ENCODE results near the gene GSTO2.

DNA sequence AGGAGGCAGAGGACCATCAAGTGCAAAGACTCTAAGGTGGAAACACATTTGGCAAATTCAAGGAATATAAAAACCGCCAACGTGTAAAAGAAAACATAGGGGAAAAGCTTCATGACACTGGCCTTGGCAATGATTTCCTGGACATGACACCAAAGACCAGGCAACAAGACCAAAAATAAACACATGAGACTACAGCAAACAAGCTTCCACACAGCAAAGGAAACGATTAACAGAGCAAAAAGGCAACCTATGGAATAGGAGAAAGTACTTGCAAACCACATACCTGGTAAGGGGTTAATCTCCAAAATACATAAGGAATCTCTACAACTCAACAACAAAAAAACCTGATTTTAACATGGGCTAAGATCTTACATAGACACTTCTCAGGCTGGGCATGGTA, 10.8 kb upstream of the GSTO2 start:
- no peak for TF ChIP-seq POLR2A (IDR thresholded peaks at IDR 0.05)
- TF ChIP-seq, protein P1, sequence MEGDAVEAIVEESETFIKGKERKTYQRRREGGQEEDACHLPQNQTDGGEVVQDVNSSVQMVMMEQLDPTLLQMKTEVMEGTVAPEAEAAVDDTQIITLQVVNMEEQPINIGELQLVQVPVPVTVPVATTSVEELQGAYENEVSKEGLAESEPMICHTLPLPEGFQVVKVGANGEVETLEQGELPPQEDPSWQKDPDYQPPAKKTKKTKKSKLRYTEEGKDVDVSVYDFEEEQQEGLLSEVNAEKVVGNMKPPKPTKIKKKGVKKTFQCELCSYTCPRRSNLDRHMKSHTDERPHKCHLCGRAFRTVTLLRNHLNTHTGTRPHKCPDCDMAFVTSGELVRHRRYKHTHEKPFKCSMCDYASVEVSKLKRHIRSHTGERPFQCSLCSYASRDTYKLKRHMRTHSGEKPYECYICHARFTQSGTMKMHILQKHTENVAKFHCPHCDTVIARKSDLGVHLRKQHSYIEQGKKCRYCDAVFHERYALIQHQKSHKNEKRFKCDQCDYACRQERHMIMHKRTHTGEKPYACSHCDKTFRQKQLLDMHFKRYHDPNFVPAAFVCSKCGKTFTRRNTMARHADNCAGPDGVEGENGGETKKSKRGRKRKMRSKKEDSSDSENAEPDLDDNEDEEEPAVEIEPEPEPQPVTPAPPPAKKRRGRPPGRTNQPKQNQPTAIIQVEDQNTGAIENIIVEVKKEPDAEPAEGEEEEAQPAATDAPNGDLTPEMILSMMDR (IDR thresholded peaks at IDR 0.05 in 8 of 11, conservative IDR thresholded peaks at IDR 0.05 in 3 of 11) = no peak
